GM12878 (cell line): ENCODE measurements around the gene JAGN1. TPM values are rescaled to one million over a fixed set of nuclear protein-coding genes. Genes with fewer than 3 reads are reported as not detected.

Source experiments
- CUX1 ChIP-seq: IDR thresholded peaks from 2 replicates; pipeline ENCODE4 v1.6.1; 2012; ENCODE audit warnings: improper control_type of control experiment, low read depth, low read length; ENCODE audit not compliant: insufficient replicate concordance
- EP300 ChIP-seq, 2 experiments: fragments of 150-350 bp in 1 of 2; IDR thresholded peaks; 2 replicates each; pipeline ENCODE4 v1.6.1; 2011 to 2012; ENCODE audit warnings: low read depth in 2 of 2, low read length in 2 of 2, borderline replicate concordance in 1 of 2, improper control_type of control experiment in 1 of 2, inconsistent platforms in 1 of 2; ENCODE audit not compliant: control insufficient read depth in 1 of 2
- RAD21 ChIP-seq: IDR thresholded peaks from 2 replicates; pipeline ENCODE4 v1.6.1; 2011; ENCODE audit warnings: mild to moderate bottlenecking, low read depth, low read length, moderate library complexity; ENCODE audit not compliant: insufficient read depth
- SRF ChIP-seq, 2 experiments: IDR thresholded peaks; 2 replicates each; pipeline ENCODE4 v1.6.1; 2011; ENCODE audit warnings: low read depth in 2 of 2, low read length in 2 of 2, mild to moderate bottlenecking in 1 of 2, moderate library complexity in 1 of 2
- polyA plus RNA-seq, 11 experiments: library from polyadenylated mRNA; depleted of rRNA in 4 of 11; unstranded in 6 of 11; stranded (reverse) in 5 of 11; fragments of >200 nt; fragmentation: Nextera tagmentation in 4 of 11; fragmentation: Illumina TruSeq in 1 of 11; extraction: Ambion mirVana in 4 of 11; extraction: Trizol in 1 of 11; gene quantifications; 1 replicate in 1 of 11; 2 replicates in 10 of 11; pipeline versions ENCODE4 v1.2.1 to v1.2.3, GENCODE V29; 2011 to 2016; ENCODE audit warnings: inconsistent platforms in 2 of 11, missing spikeins in 2 of 11, low read depth in 1 of 11
- total RNA-seq, 4 experiments: library from RNA; depleted of rRNA in 3 of 4; stranded (reverse); fragments of >200 nt in 3 of 4; fragmentation: Illumina TruSeq in 1 of 4; extraction: Trizol in 1 of 4; gene quantifications; 2 replicates each; pipeline versions ENCODE4 v1.2.1 to v1.2.3, GENCODE V29; 2013 to 2021
- TF ChIP-seq, protein P1 (sequence below): fragments of 450-650 bp; IDR thresholded peaks from 2 replicates; pipeline ENCODE4 v1.6.1; 2018; ENCODE audit warnings: mild to moderate bottlenecking, low read depth, moderate library complexity; ENCODE audit not compliant: partially characterized antibody

Gene JAGN1
- total and polyA plus RNA-seq, 10 of the 15 experiments (the other 5 are each of a cell fraction or from before 2014, with no cell fraction given), result 23.3 to 56.0 (median 35.4) TPM

DNA sequence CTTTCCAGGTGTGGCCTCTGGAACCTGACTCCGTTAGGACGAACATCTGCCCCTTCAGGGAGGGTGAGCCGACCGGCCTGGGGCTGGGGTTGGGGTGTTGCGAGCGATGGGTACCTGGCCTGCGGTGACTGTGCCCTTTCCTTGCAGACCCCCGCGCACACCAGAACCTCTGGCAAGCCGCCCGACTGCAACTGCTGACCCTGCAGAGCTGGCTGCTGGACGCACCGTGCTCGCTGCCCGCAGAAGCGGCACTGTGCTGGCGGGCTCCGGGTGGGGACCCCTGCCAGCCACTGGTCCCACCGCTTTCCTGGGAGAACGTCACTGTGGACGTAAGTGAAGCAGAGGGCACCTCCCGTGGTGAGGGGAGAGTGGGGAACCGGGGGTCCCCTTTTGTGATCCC lies 37.7 kb downstream of the JAGN1 start (continued):
- no peak for TF ChIP-seq CUX1
- no peak for TF ChIP-seq EP300 (IDR thresholded peaks at IDR 0.05; ENCODE audit: borderline replicate concordance in 1 of 2, control insufficient read depth in 1 of 2, low read depth in 2 of 2, low read length in 2 of 2)
- TF ChIP-seq, protein P1, sequence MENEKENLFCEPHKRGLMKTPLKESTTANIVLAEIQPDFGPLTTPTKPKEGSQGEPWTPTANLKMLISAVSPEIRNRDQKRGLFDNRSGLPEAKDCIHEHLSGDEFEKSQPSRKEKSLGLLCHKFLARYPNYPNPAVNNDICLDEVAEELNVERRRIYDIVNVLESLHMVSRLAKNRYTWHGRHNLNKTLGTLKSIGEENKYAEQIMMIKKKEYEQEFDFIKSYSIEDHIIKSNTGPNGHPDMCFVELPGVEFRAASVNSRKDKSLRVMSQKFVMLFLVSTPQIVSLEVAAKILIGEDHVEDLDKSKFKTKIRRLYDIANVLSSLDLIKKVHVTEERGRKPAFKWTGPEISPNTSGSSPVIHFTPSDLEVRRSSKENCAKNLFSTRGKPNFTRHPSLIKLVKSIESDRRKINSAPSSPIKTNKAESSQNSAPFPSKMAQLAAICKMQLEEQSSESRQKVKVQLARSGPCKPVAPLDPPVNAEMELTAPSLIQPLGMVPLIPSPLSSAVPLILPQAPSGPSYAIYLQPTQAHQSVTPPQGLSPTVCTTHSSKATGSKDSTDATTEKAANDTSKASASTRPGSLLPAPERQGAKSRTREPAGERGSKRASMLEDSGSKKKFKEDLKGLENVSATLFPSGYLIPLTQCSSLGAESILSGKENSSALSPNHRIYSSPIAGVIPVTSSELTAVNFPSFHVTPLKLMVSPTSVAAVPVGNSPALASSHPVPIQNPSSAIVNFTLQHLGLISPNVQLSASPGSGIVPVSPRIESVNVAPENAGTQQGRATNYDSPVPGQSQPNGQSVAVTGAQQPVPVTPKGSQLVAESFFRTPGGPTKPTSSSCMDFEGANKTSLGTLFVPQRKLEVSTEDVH, result no peak
- TF ChIP-seq RAD21, result no peak
- no peak for TF ChIP-seq SRF (IDR thresholded peaks at IDR 0.05; ENCODE audit: low read depth in 2 of 2, low read length in 2 of 2)
